Measurements from ENCODE around the gene CTNND2. TPM values are rescaled to one million over a fixed set of nuclear protein-coding genes. Genes with fewer than 3 reads are reported as not detected.

The CTNND2 gene
- total and polyA plus RNA-seq, 10 of the 15 experiments (the other 5 are each of a cell fraction or from before 2014, with no cell fraction given) = 0.02 to 0.16 (median 0.04) TPM; not detected in 7

DNA sequence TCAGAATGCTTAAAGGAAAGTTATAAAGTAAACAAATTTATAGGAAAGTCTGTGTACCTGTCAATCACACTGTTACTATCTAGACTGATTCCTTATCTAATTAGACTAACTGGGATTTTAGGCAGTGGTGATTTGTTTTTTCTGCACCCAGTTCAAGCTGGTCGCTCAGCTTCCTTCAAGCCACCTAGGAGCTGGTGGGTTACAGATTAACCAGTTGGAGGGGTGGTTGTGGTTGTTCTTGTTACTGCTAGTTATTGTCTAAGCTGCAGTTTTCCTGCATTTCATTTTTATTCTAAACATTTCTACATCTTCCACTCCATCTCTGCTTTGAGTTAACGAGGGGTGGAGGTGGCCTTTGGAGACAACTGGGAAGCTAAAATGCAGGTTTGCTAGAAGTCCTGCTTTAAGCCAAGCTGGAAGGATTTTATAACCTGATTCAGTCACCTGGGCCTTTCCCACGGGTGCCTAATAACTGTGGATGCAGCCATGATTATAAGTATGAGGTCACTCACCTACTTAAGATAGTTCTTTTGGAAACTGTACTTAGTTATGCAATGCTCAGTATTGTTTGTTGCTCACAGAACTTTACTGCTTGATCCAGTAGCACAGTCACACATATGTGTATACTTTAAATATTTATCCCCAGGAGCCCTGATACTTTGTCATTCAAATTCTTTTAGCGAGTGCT, 839.3 kb downstream of the CTNND2 start:
- RAD21 ChIA-PET (ENCODE audit: unreplicated experiment) = no interaction called here
- FAIRE-seq = no peak
- POLR2A ChIA-PET = no interaction called here

More for the DNA sequence above, 839.3 kb downstream of the CTNND2 start:
- intact Hi-C loops (cut with micrococcal nuclease; ENCODE audit: unreplicated experiment) = no loop called here
- ATAC-seq (no peak), DNase-seq (ENCODE audit: low read depth, low spot score) (no peak)
- CTCF ChIA-PET = interaction anchor here (1.1 kb wide), 1 partner anchor 201 kb away, joined by 3 read pairs; no protein-coding TSS in a partner anchor
- Histone ChIP-seq H3K79me2 (ENCODE audit: control insufficient read depth, insufficient read depth, low read length) (no peaks in the 10 kb centered on the region), H3K27me3 (replicated peaks in 1 of 2; ENCODE audit: control insufficient read depth in 2 of 2, insufficient read depth in 2 of 2, low read length in 1 of 2) (no peaks in the 10 kb centered on the region; a peak in 1 of 4 replicates), H3K4me1 (ENCODE audit: control insufficient read depth, insufficient read depth, low read length) (no peaks in the 10 kb centered on the region), H3K4me3 (no peak overlapping the region), H3K36me3 (ENCODE audit: control insufficient read depth in 2 of 2, insufficient read depth in 2 of 2, low read length in 1 of 2) (no peaks in the 10 kb centered on the region), H3K4me2 (ENCODE audit: control insufficient read depth, insufficient read depth) (no peak overlapping the region), H4K20me1 (ENCODE audit: control insufficient read depth, insufficient read depth) (no peaks in the 10 kb centered on the region), H3K27ac (ENCODE audit: control insufficient read depth, insufficient read depth) (no peak overlapping the region), H2AFZ (ENCODE audit: control insufficient read depth, low read depth, low read length) (no peak overlapping the region), H3K9ac (ENCODE audit: control insufficient read depth, insufficient read depth, low read length) (no peak overlapping the region), H3K9me3 (replicated peaks; ENCODE audit: control insufficient read depth, insufficient read depth, low read length) (no peaks in the 10 kb centered on the region)
- TF ChIP-seq, protein P1, sequence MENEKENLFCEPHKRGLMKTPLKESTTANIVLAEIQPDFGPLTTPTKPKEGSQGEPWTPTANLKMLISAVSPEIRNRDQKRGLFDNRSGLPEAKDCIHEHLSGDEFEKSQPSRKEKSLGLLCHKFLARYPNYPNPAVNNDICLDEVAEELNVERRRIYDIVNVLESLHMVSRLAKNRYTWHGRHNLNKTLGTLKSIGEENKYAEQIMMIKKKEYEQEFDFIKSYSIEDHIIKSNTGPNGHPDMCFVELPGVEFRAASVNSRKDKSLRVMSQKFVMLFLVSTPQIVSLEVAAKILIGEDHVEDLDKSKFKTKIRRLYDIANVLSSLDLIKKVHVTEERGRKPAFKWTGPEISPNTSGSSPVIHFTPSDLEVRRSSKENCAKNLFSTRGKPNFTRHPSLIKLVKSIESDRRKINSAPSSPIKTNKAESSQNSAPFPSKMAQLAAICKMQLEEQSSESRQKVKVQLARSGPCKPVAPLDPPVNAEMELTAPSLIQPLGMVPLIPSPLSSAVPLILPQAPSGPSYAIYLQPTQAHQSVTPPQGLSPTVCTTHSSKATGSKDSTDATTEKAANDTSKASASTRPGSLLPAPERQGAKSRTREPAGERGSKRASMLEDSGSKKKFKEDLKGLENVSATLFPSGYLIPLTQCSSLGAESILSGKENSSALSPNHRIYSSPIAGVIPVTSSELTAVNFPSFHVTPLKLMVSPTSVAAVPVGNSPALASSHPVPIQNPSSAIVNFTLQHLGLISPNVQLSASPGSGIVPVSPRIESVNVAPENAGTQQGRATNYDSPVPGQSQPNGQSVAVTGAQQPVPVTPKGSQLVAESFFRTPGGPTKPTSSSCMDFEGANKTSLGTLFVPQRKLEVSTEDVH (IDR thresholded peaks at IDR 0.05; ENCODE audit: low read depth, partially characterized antibody) = no peak
- no peak for TF ChIP-seq YY1 (IDR thresholded peaks at IDR 0.05; ENCODE audit: low read depth, low read length)
- TF ChIP-seq ZSCAN29 (IDR thresholded peaks at IDR 0.05) = no peak
- TF ChIP-seq ZBED1 (IDR thresholded peaks at IDR 0.05; ENCODE audit: borderline replicate concordance) = no peak
- TF ChIP-seq NFYB (IDR thresholded peaks at IDR 0.05; ENCODE audit: insufficient read depth, low read depth, low read length) = no peak
- no peak for TF ChIP-seq MEF2A (IDR thresholded peaks at IDR 0.05; ENCODE audit: insufficient read depth, low read depth, low read length)
- no peak for TF ChIP-seq STAT3 (IDR thresholded peaks at IDR 0.05; ENCODE audit: low read depth, low read length)
- TF ChIP-seq ZNF687 (IDR thresholded peaks at IDR 0.05) = no peak
- TF ChIP-seq NR2C2 (IDR thresholded peaks at IDR 0.05; ENCODE audit: borderline replicate concordance, control insufficient read depth, insufficient read length, low read depth) = no peak
- no peak for TF ChIP-seq PAX5 (IDR thresholded peaks at IDR 0.05; ENCODE audit: borderline replicate concordance, low read depth, low read length)
- TF ChIP-seq MEF2B (IDR thresholded peaks at IDR 0.05; ENCODE audit: partially characterized antibody, poor library complexity, severe bottlenecking) = no peak
- BruUV-seq (replicated peaks) = no TSS peak
- in situ Hi-C loops (cut with MboI) = no loop called here
- SMC1A ChIA-PET (ENCODE audit: uncharacterized antibody, unreplicated experiment) = no interaction called here
- WGBS (ENCODE audit: insufficient coverage, insufficient replicate concordance, low lambda C conversion rate, missing lambda C conversion rate) = 4% methylated on average over 4 of the region's 4 CpGs

Data from GM12878 (cell line).